ENCODE data around the gene TAP2.

DNA sequence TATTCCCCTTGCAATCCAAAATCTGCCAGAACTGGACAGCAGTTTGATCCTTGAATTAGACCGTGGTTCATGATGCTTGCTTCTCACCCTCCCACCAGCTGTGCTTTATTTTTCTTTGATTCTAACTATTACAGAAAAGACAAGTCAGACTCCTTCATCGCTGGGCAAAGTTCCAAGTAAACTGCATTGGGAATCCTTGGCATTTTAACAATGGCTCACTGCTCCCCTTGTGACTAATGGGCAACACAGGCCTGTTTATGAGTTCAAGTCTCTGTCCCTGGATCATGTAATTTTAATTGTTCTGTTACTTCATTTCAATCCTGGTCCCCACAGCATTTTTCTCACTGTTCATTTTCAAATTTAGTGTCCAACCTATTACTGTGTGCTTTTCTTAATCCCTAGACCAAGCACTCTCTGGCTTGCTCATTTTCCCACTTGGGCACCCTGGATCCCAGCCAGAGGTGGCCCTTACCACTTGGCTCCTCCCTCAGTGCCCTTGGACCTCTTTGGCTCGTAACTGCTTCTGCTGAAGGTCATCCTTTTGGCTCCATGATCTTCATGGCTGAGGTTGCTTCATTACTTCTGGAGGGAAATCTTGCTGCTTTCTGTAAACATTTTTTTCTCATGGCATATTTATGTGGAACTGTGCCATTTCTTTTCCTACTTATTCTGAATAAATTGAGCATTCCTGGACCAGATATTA is 48.3 kb upstream of the TAP2 start:
- TF ChIP-seq CTCF (conservative IDR thresholded peaks at IDR 0.05; ENCODE audit: low read length) (no peak), EZH2phosphoT487 (IDR thresholded peaks at IDR 0.05; ENCODE audit: borderline replicate concordance, low read depth, low read length) (no peak)
